ENCODE data around the gene IL16.

The IL16 gene

GRCh38 chr15:81213982-81214381, 17.3 kb downstream of the IL16 start:
- no peak overlapping the region for H3K27ac ChIP-seq
- no peak for TF ChIP-seq CTCF (conservative IDR thresholded peaks at IDR 0.05)

- no peak for TF ChIP-seq CTCF (conservative IDR thresholded peaks at IDR 0.05)
- H3K27ac ChIP-seq = no peak overlapping the region
These were observed 18.9 kb downstream of the IL16 start for GRCh38 chr15:81215531-81215930.

GRCh38 chr15:81215983-81216382, 19.3 kb downstream of the IL16 start:
- no peak for TF ChIP-seq CTCF (conservative IDR thresholded peaks at IDR 0.05)

GRCh38 chr15:81216422-81216821, 19.7 kb downstream of the IL16 start:
- no peak for TF ChIP-seq CTCF (conservative IDR thresholded peaks at IDR 0.05)
- H3K27ac ChIP-seq = no peak overlapping the region

More at GRCh38 chr15:81215983-81216382, 19.3 kb downstream of the IL16 start:
- no peak overlapping the region for H3K27ac ChIP-seq

- no peak overlapping the region for H3K27ac ChIP-seq
- no peak for TF ChIP-seq CTCF (conservative IDR thresholded peaks at IDR 0.05)
These were observed 24.8 kb downstream of the IL16 start for GRCh38 chr15:81221449-81221848.

- TF ChIP-seq CTCF (conservative IDR thresholded peaks at IDR 0.05) = no peak
- no peak overlapping the region for H3K27ac ChIP-seq
These were observed 25.3 kb downstream of the IL16 start for GRCh38 chr15:81222007-81222406.

GRCh38 chr15:81223346-81223971, 26.8 kb downstream of the IL16 start:
- no peak for TF ChIP-seq CTCF (conservative IDR thresholded peaks at IDR 0.05)
- H3K27ac ChIP-seq = no peak overlapping the region

Measured in VCaP (cell line).